Lung (tissue), 12 donors: ENCODE data around the gene RIPPLY3. TPM values are rescaled to one million over a fixed set of nuclear protein-coding genes. Genes with fewer than 3 reads are reported as not detected.
A peak's percentile ranks its signal among the peaks of the same experiment; 100 is the strongest.
"Not testable (repeated sequence)": the region's sequence is repeated elsewhere in the genome, so short reads cannot be mapped to it uniquely, and the experiment has no call there.

Source experiments
- ATAC-seq: fragments of 200-7000 bp; cut with Tn5 transposase; one replicate; pipeline ENCODE4 v1.9.1; 2020; ENCODE audit warnings: moderate number of reproducible peaks; ENCODE audit not compliant: insufficient read depth, low FRiP score
- DNase-seq, 3 donors: peaks; one replicate each; pipeline ENCODE4 v3.0.0-alpha.2; 2013 to 2017
- H3K27ac ChIP-seq, 2 donors: one replicate each; pipeline ENCODE4 v1.5.1; 2013; ENCODE audit warnings: mild to moderate bottlenecking in 2 of 2, moderate library complexity in 2 of 2, control low read depth in 1 of 2, inconsistent platforms in 1 of 2, low read depth in 1 of 2, low read length in 1 of 2
- H3K27me3 ChIP-seq, 3 donors: one replicate each; pipeline ENCODE4 v1.5.1; 2013; ENCODE audit warnings: low read length in 2 of 3; ENCODE audit not compliant: control insufficient read depth in 3 of 3, insufficient read depth in 3 of 3
- H3K36me3 ChIP-seq, 4 donors: one replicate each; pipeline ENCODE4 v1.5.1; 2013; ENCODE audit warnings: low read length in 4 of 4, mild to moderate bottlenecking in 1 of 4, moderate library complexity in 1 of 4; ENCODE audit not compliant: control insufficient read depth in 4 of 4, insufficient read depth in 4 of 4
- H3K4me1 ChIP-seq, 5 donors: one replicate each; pipeline ENCODE4 v1.5.1; 2013; ENCODE audit warnings: low read length in 5 of 5, mild to moderate bottlenecking in 2 of 5, moderate library complexity in 1 of 5; ENCODE audit not compliant: control insufficient read depth in 5 of 5, insufficient read depth in 5 of 5
- H3K4me3 ChIP-seq: one replicate; pipeline ENCODE4 v1.5.1; 2013; ENCODE audit warnings: mild to moderate bottlenecking, control low read depth, moderate library complexity
- H3K9ac ChIP-seq, 2 donors: one replicate each; pipeline ENCODE4 v1.5.1; 2013; ENCODE audit warnings: low read length in 2 of 2, control low read depth in 1 of 2; ENCODE audit not compliant: insufficient read depth in 1 of 2
- H3K9me3 ChIP-seq, 4 donors: one replicate each; pipeline ENCODE4 v1.5.1; 2013; ENCODE audit warnings: low read length in 3 of 4, mild to moderate bottlenecking in 1 of 4, moderate library complexity in 1 of 4; ENCODE audit not compliant: control insufficient read depth in 4 of 4, insufficient read depth in 3 of 4
- CTCF ChIP-seq: IDR thresholded peaks from 2 replicates; pipeline ENCODE4 v1.5.1; 2012; ENCODE audit warnings: mild to moderate bottlenecking; ENCODE audit errors: control extremely low read depth, extremely low read depth
- WGBS, 2 donors: extraction: QIAGEN DNeasy Blood & Tissue Kit; methylation state at CpG; one replicate each; pipeline ENCODE4 v1.1.7; 2013; 5-methylcytosine and 5-hydroxymethylcytosine counted together
- polyA plus RNA-seq, 2 donors: library from polyadenylated mRNA; stranded (reverse); fragments of 200-250 nt; gene quantifications; one replicate each; pipeline ENCODE4 v1.2.1, GENCODE V29; 2013
- total RNA-seq, 2 donors: library from RNA; depleted of rRNA in 1 of 2; stranded (reverse); fragments of >200 nt in 1 of 2; gene quantifications; one replicate each; pipeline ENCODE4 v1.2.1, GENCODE V29; 2014 to 2021
- donor health status: control.
- donor health status: control.
- donor health status: Bipolar disorder and iron deficiency.
- donor health status: healthy.
- donor health status: DM: yes; HTN: yes; CAD: no.

Gene RIPPLY3
- total and polyA plus RNA-seq, 4 donors, result 0.18 to 2.1 (median 0.57) TPM

- Histone ChIP-seq H3K36me3 (no peaks in the 10 kb centered on the region), H3K9me3 (no peaks in the 10 kb centered on the region), H3K27ac (no peak overlapping the region), H3K9ac (no peak overlapping the region), H3K4me3 (no peak overlapping the region), H3K4me1 (peaks cover 0 to 3% (median 0%) of the 10 kb centered on the region in 5 donors), H3K27me3 (no peaks in the 10 kb centered on the region)
- TF ChIP-seq CTCF, result no peak
- no peak for ATAC-seq
- DNase-seq, result no peak
Measured at GRCh38 chr21:36987845-36988244, 18.7 kb upstream of the RIPPLY3 start.

- no peaks in the 10 kb centered on the region for H3K9me3 ChIP-seq
- 84 to 95% methylated on average over 4 of the region's 4 CpGs for whole genome bisulfite sequencing, 2 donors
- ATAC-seq (no peak), DNase-seq (peak in 1 of 3 donors; percentile 11)
- no peaks in the 10 kb centered on the region for H3K36me3 ChIP-seq
- TF ChIP-seq CTCF, result no peak
- no peak overlapping the region for H3K27ac ChIP-seq
- no peak overlapping the region for H3K4me3 ChIP-seq
- H3K9ac ChIP-seq, result no peak overlapping the region
- peaks cover 0 to 3% (median 0%) of the 10 kb centered on the region in 5 donors for H3K4me1 ChIP-seq
- no peaks in the 10 kb centered on the region for H3K27me3 ChIP-seq
Measured at GRCh38 chr21:36988536-36988935, 18.0 kb upstream of the RIPPLY3 start.

- not testable (repeated sequence) for ATAC-seq, H3K4me1 ChIP-seq, DNase-seq, H3K27me3 ChIP-seq, H3K9me3 ChIP-seq, H3K36me3 ChIP-seq
- Histone ChIP-seq H3K27ac (peak overlapping the region; percentile 86 to 90), H3K9ac (peak overlapping the region; percentile 27 to 42), H3K4me3 (peak overlapping the region; percentile 17)
- 43 to 46% methylated on average over 22 of the region's 22 CpGs for WGBS, 2 donors
Measured at GRCh38 chr21:36989199-36989698, 17.3 kb upstream of the RIPPLY3 start.

GRCh38 chr21:36989699-36990507 lies 16.6 kb upstream of the RIPPLY3 start:
- no peaks in the 10 kb centered on the region for H3K9me3 ChIP-seq
- TF ChIP-seq CTCF, result peak; percentile 33
- peak overlapping the region; percentile 42 for H3K4me3 ChIP-seq
- H3K9ac ChIP-seq, result peak overlapping the region; percentile 27 to 42
- H3K27me3 ChIP-seq, result peaks cover 0 to 2% (median 0%) of the 10 kb centered on the region in 3 donors
- DNase-seq (peak; percentile 93 to 98 (median 95)), ATAC-seq (peak; percentile 99)
- H3K4me1 ChIP-seq, result peaks cover 0 to 3% (median 0%) of the 10 kb centered on the region in 5 donors
- H3K27ac ChIP-seq, result peak overlapping the region; percentile 86 to 91
- WGBS, 2 donors, result 4% methylated on average over 62 to 97 of the region's 97 CpGs
- H3K36me3 ChIP-seq, result no peaks in the 10 kb centered on the region
